22Rv1 (cell line): Measurements from ENCODE around the gene FBRSL1.

ENCODE experiments used
- H3K27ac ChIP-seq: fragments of 450-650 bp; 2 replicates; pipeline ENCODE4 v1.5.1; 2017
- CTCF ChIP-seq: fragments of 450-650 bp; IDR thresholded peaks from 2 replicates; pipeline ENCODE4 v1.5.1; 2017; ENCODE audit warnings: mild to moderate bottlenecking
- ZFX ChIP-seq: fragments of 450-650 bp; IDR thresholded peaks from 2 replicates; pipeline ENCODE4 v1.6.1; 2017; ENCODE audit warnings: antibody characterized with exemption, borderline replicate concordance

The FBRSL1 gene

GRCh38 chr12:132560614-132561426 lies 70.9 kb downstream of the FBRSL1 start:
- peak overlapping the region; percentile 92 for H3K27ac ChIP-seq
- peak; percentile 99 for TF ChIP-seq CTCF
- no peak for TF ChIP-seq ZFX
